Liver (tissue), 9 donors: ENCODE results near the gene AKAP13. TPM values are rescaled to one million over a fixed set of nuclear protein-coding genes. Genes with fewer than 3 reads are reported as not detected.

Experiments used
- DNase-seq: peaks from one replicate; pipeline ENCODE4 v3.0.0-alpha.2; 2017; ENCODE audit warnings: low spot score
- H3K27ac ChIP-seq, 2 donors: one replicate each; pipeline ENCODE4 v1.7.0; 2013; ENCODE audit warnings: inconsistent platforms in 2 of 2, low read length in 2 of 2, control low read depth in 1 of 2, low read depth in 1 of 2, mild to moderate bottlenecking in 1 of 2
- H3K27me3 ChIP-seq, 4 donors: one replicate each; pipeline versions ENCODE4 v1.6.1 to v1.7.0; 2013; ENCODE audit warnings: low read length in 3 of 4, inconsistent platforms in 1 of 4, mild to moderate bottlenecking in 1 of 4, moderate library complexity in 1 of 4; ENCODE audit not compliant: control insufficient read depth in 4 of 4, insufficient read depth in 4 of 4
- H3K36me3 ChIP-seq, 4 donors: one replicate each; pipeline versions ENCODE4 v1.6.1 to v1.7.0; 2013; ENCODE audit warnings: low read length in 3 of 4, mild to moderate bottlenecking in 3 of 4, low read depth in 1 of 4, moderate library complexity in 1 of 4; ENCODE audit not compliant: control insufficient read depth in 4 of 4, insufficient read depth in 3 of 4
- H3K4me1 ChIP-seq, 4 donors: one replicate each; pipeline versions ENCODE4 v1.6.1 to v1.7.0; 2013; ENCODE audit warnings: low read length in 3 of 4, mild to moderate bottlenecking in 3 of 4, moderate library complexity in 1 of 4; ENCODE audit not compliant: control insufficient read depth in 4 of 4, insufficient read depth in 4 of 4
- H3K4me3 ChIP-seq, 3 donors: one replicate each; pipeline versions ENCODE4 v1.6.1 to v1.7.0; 2013; ENCODE audit warnings: low read length in 3 of 3, control low read depth in 1 of 3, low read depth in 1 of 3, mild to moderate bottlenecking in 1 of 3
- H3K9ac ChIP-seq, 2 donors: one replicate each; pipeline ENCODE4 v1.7.0; 2013; ENCODE audit warnings: low read length in 2 of 2, mild to moderate bottlenecking in 2 of 2, moderate library complexity in 2 of 2, control low read depth in 1 of 2, low read depth in 1 of 2
- H3K9me3 ChIP-seq, 4 donors: one replicate each; pipeline versions ENCODE4 v1.6.1 to v1.7.0; 2013; ENCODE audit warnings: low read length in 3 of 4; ENCODE audit not compliant: control insufficient read depth in 4 of 4
- ATF3 ChIP-seq: IDR thresholded peaks from 2 replicates; pipeline ENCODE4 v1.6.1; 2016; ENCODE audit warnings: antibody characterized with exemption
- EGR1 ChIP-seq, 2 donors: IDR thresholded peaks; 2 replicates each; pipeline ENCODE4 v1.6.1; 2016 to 2018; ENCODE audit warnings: antibody characterized with exemption in 2 of 2, low read depth in 2 of 2
- FOXA1 ChIP-seq: IDR thresholded peaks from 2 replicates; pipeline ENCODE4 v1.6.1; 2016; ENCODE audit warnings: antibody characterized with exemption
- FOXA2 ChIP-seq: IDR thresholded peaks from 2 replicates; pipeline ENCODE4 v1.6.1; 2016; ENCODE audit warnings: antibody characterized with exemption
- GABPA ChIP-seq, 2 donors: IDR thresholded peaks in 1 of 2; conservative IDR thresholded peaks in 1 of 2; 2 replicates each; pipeline ENCODE4 v1.6.1; 2016; ENCODE audit warnings: antibody characterized with exemption in 2 of 2, mild to moderate bottlenecking in 1 of 2, moderate library complexity in 1 of 2
- HNF4A ChIP-seq, 2 donors: conservative IDR thresholded peaks; 2 replicates each; pipeline ENCODE4 v1.6.1; 2016; ENCODE audit warnings: antibody characterized with exemption in 2 of 2, mild to moderate bottlenecking in 2 of 2
- HNF4G ChIP-seq: IDR thresholded peaks from 2 replicates; pipeline ENCODE4 v1.6.1; 2016; ENCODE audit warnings: antibody characterized with exemption
- JUND ChIP-seq, 2 donors: IDR thresholded peaks; 2 replicates each; pipeline ENCODE4 v1.6.1; 2016; ENCODE audit warnings: antibody characterized with exemption in 2 of 2
- NR2F2 ChIP-seq: IDR thresholded peaks from 2 replicates; pipeline ENCODE4 v1.6.1; 2016; ENCODE audit warnings: antibody characterized with exemption
- RAD21 ChIP-seq, 2 donors: IDR thresholded peaks; 2 replicates each; pipeline ENCODE4 v1.6.1; 2016; ENCODE audit warnings: antibody characterized with exemption in 2 of 2, mild to moderate bottlenecking in 2 of 2
- REST ChIP-seq: IDR thresholded peaks from 2 replicates; pipeline ENCODE4 v1.6.1; 2016; ENCODE audit warnings: antibody characterized with exemption, mild to moderate bottlenecking
- SP1 ChIP-seq: IDR thresholded peaks from 2 replicates; pipeline ENCODE4 v1.6.1; 2018; ENCODE audit warnings: antibody characterized with exemption, mild to moderate bottlenecking
- YY1 ChIP-seq: IDR thresholded peaks from 2 replicates; pipeline ENCODE4 v1.6.1; 2016; ENCODE audit warnings: antibody characterized with exemption, mild to moderate bottlenecking
- ZBTB33 ChIP-seq: IDR thresholded peaks from 2 replicates; pipeline ENCODE4 v1.6.1; 2016; ENCODE audit warnings: antibody characterized with exemption
- WGBS: extraction: QIAGEN DNeasy Blood & Tissue Kit; methylation state at CpG from one replicate; pipeline ENCODE4 v1.1.7; 2013; 5-methylcytosine and 5-hydroxymethylcytosine counted together
- polyA plus RNA-seq, 2 donors: library from polyadenylated mRNA; stranded (reverse) in 1 of 2; unstranded in 1 of 2; fragments of 200-250 nt in 1 of 2; fragments of >200 nt in 1 of 2; fragmentation: Nextera tagmentation in 1 of 2; extraction: Ambion mirVana in 1 of 2; gene quantifications; one replicate each; pipeline versions ENCODE4 v1.2.1 to v1.2.3, GENCODE V29; 2013 to 2015
- total RNA-seq, 2 donors: library from RNA; depleted of rRNA; stranded (reverse); fragments of >200 nt; gene quantifications; one replicate each; pipeline ENCODE4 v1.2.3, GENCODE V29; 2014
- TF ChIP-seq, protein P1 (sequence below): IDR thresholded peaks from 2 replicates; pipeline ENCODE4 v1.6.1; 2016; ENCODE audit warnings: antibody characterized with exemption
- TF ChIP-seq, protein P2 (sequence below): fragments of 150-350 bp; IDR thresholded peaks from 2 replicates; pipeline ENCODE4 v1.5.1; 2017; ENCODE audit warnings: improper control_type of control experiment, low read depth, low read length; ENCODE audit not compliant: missing input control
- donor health status: healthy.
- donor health status: healthy.
- donor health status: healthy.
- donor health status: healthy.
- donor health status: healthy.

Gene AKAP13
- total and polyA plus RNA-seq, 4 donors: 18.6 to 92.3 (median 37.4) TPM

- Histone ChIP-seq H3K9me3 (no peaks in the 10 kb centered on the region), H3K36me3 (peaks cover 0 to 7% (median 1%) of the 10 kb centered on the region in 4 donors), H3K27ac (no peak overlapping the region), H3K4me1 (peaks cover 5 to 36% (median 25%) of the 10 kb centered on the region in 4 donors), H3K9ac (no peak overlapping the region), H3K4me3 (no peak overlapping the region), H3K27me3 (no peaks in the 10 kb centered on the region)
- no peak for DNase-seq
- WGBS: 94% methylated on average over 9 of the region's 9 CpGs
- TF ChIP-seq, protein P1, sequence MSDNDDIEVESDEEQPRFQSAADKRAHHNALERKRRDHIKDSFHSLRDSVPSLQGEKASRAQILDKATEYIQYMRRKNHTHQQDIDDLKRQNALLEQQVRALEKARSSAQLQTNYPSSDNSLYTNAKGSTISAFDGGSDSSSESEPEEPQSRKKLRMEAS: no peak
- TF ChIP-seq ZBTB33 (no peak), SP1 (no peak), RAD21 (IDR thresholded peaks at IDR 0.05) (no peak), HNF4G (no peak), JUND (IDR thresholded peaks at IDR 0.05) (no peak), YY1 (no peak), REST (no peak), EGR1 (IDR thresholded peaks at IDR 0.05; ENCODE audit: low read depth in 2 of 2) (no peak), FOXA1 (no peak), GABPA (IDR thresholded peaks at IDR 0.05 in 1 of 2, conservative IDR thresholded peaks at IDR 0.05 in 1 of 2) (no peak), FOXA2 (no peak), HNF4A (conservative IDR thresholded peaks at IDR 0.05) (no peak), ATF3 (no peak), NR2F2 (no peak)
- TF ChIP-seq, protein P2, sequence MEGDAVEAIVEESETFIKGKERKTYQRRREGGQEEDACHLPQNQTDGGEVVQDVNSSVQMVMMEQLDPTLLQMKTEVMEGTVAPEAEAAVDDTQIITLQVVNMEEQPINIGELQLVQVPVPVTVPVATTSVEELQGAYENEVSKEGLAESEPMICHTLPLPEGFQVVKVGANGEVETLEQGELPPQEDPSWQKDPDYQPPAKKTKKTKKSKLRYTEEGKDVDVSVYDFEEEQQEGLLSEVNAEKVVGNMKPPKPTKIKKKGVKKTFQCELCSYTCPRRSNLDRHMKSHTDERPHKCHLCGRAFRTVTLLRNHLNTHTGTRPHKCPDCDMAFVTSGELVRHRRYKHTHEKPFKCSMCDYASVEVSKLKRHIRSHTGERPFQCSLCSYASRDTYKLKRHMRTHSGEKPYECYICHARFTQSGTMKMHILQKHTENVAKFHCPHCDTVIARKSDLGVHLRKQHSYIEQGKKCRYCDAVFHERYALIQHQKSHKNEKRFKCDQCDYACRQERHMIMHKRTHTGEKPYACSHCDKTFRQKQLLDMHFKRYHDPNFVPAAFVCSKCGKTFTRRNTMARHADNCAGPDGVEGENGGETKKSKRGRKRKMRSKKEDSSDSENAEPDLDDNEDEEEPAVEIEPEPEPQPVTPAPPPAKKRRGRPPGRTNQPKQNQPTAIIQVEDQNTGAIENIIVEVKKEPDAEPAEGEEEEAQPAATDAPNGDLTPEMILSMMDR: no peak
These were observed 381.2 kb downstream of the AKAP13 start for GRCh38 chr15:85761635-85762034.
